ENCODE results near the gene BMAL2. TPM values are rescaled to one million over a fixed set of nuclear protein-coding genes. Genes with fewer than 3 reads are reported as not detected.

Gene BMAL2
- total RNA-seq, 4 donors from 2014 or later: 1.2 to 5.6 (median 2.7) TPM

- no peak for DNase-seq (ENCODE audit: low spot score)
- no peak for TF ChIP-seq CTCF (IDR thresholded peaks at IDR 0.05)
- ATAC-seq (ENCODE audit: low FRiP score): no peak
These were observed 8.1 kb upstream of the BMAL2 start for GRCh38 chr12:27324530-27324929.

GRCh38 chr12:27330846-27331245, 1.8 kb upstream of the BMAL2 start:
- no peak for TF ChIP-seq CTCF (IDR thresholded peaks at IDR 0.05)
- no peak for ATAC-seq (ENCODE audit: low FRiP score)
- no peak for DNase-seq (ENCODE audit: low spot score)

GRCh38 chr12:27331291-27331926, 1.2 kb upstream of the BMAL2 start:
- no peak for TF ChIP-seq CTCF (IDR thresholded peaks at IDR 0.05)
- ATAC-seq (ENCODE audit: low FRiP score) (peak; percentile 80), DNase-seq (ENCODE audit: low spot score) (no peak)

- ATAC-seq (ENCODE audit: low FRiP score): no peak
- no peak for TF ChIP-seq CTCF (IDR thresholded peaks at IDR 0.05)
- no peak for DNase-seq (ENCODE audit: low spot score)
These were observed 710 bp upstream of the BMAL2 start for GRCh38 chr12:27331927-27332324.

- ATAC-seq (ENCODE audit: low FRiP score): no peak
- DNase-seq (ENCODE audit: low spot score): no peak
- no peak for TF ChIP-seq CTCF (IDR thresholded peaks at IDR 0.05)
These were observed 276 bp upstream of the BMAL2 start for GRCh38 chr12:27332407-27332713.

GRCh38 chr12:27333403-27334009, 870 bp downstream of the BMAL2 start:
- ATAC-seq (ENCODE audit: low FRiP score) (peak; percentile 24), DNase-seq (ENCODE audit: low spot score) (no peak)
- no peak for TF ChIP-seq CTCF (IDR thresholded peaks at IDR 0.05)

GRCh38 chr12:27334042-27334720, 1.5 kb downstream of the BMAL2 start:
- no peak for TF ChIP-seq CTCF (IDR thresholded peaks at IDR 0.05)
- ATAC-seq (ENCODE audit: low FRiP score): no peak
- no peak for DNase-seq (ENCODE audit: low spot score)

Data from omental fat pad (tissue), 4 donors.